Mucosa of descending colon (tissue), 3 donors: ENCODE results near the gene FOXP1. TPM values are rescaled to one million over a fixed set of nuclear protein-coding genes. Genes with fewer than 3 reads are reported as not detected.
A peak's percentile ranks its signal among the peaks of the same experiment; 100 is the strongest.

Experiments used
- ATAC-seq: fragments of 200-7000 bp; cut with Tn5 transposase; one replicate; pipeline ENCODE4 v1.9.1; 2020; ENCODE audit warnings: mild to moderate bottlenecking, moderate library complexity
- DNase-seq, 3 donors: peaks; one replicate each; pipeline ENCODE4 v3.0.0-alpha.2; 2020
- H3K36me3 ChIP-seq: fragments of 200-600 bp; one replicate; pipeline ENCODE4 v1.8.0; 2021; ENCODE audit warnings: low read depth, mild to moderate bottlenecking
- H3K4me1 ChIP-seq: fragments of 200-600 bp; one replicate; pipeline ENCODE4 v1.8.0; 2021; ENCODE audit warnings: low read depth, mild to moderate bottlenecking
- H3K4me3 ChIP-seq: fragments of 200-600 bp; one replicate; pipeline ENCODE4 v1.8.0; 2021; ENCODE audit warnings: mild to moderate bottlenecking
- H3K9me3 ChIP-seq: fragments of 200-600 bp; one replicate; pipeline ENCODE4 v1.8.0; 2021; ENCODE audit warnings: mild to moderate bottlenecking
- intact Hi-C, 2 donors: fragments of 100-400 bp; cut with DNase I in 1 of 2; cut with micrococcal nuclease in 1 of 2; formaldehyde crosslinking; loops; one replicate each; pipeline versions ENCODE4 v1.11.0 to v1.11.1; 2022; cut with DNase I, micrococcal nuclease
- total RNA-seq, 3 donors: library from RNA; stranded (reverse); fragmentation: NEBNext Ultra II Directional in 2 of 3; extraction: Animal tissue kit (Norgen Biotek cat#: 25700) in 2 of 3; gene quantifications; one replicate each; pipeline versions ENCODE4 v1.2.1 to v1.2.4, GENCODE V29; 2021 to 2023
- TF ChIP-seq, protein P1 (sequence below): fragments of 200-600 bp; IDR thresholded peaks from one replicate; pipeline ENCODE4 v1.8.0; 2022; ENCODE audit warnings: antibody characterized with exemption, mild to moderate bottlenecking
- donor health status: DM: no; HTN: no; CAD: no; lungs with moderate emphysema.
- donor health status: DM: no; HTN: no; CAD: no.
- donor health status: DM: no; HTN: yes; CAD: no.

Gene FOXP1
- total RNA-seq, 3 donors from 2014 or later = 133 to 217 (median 214) TPM

DNA sequence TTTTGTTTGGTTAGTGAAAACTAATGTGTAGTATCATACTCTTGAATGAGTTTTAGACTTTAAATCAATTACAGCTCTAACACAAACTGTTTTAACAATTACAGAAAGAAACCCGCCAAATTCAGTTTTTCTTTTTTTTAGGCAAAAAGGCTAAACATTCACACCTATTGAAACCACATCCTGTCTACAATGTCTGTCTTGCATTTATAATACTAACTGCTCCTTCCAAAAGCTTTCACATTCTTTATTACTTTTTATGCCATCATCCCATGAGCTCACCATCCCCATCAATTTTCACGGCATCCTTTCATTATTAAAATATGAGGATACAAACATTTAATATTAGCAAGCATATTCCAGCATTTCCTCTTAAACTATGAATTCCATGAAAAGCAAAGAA, 593.3 kb downstream of the FOXP1 start:
- Histone ChIP-seq H3K9me3 (no peaks in the 10 kb centered on the region), H3K4me3 (no peak overlapping the region), H3K4me1 (no peaks in the 10 kb centered on the region), H3K36me3 (no peaks in the 10 kb centered on the region)
- TF ChIP-seq, protein P1, sequence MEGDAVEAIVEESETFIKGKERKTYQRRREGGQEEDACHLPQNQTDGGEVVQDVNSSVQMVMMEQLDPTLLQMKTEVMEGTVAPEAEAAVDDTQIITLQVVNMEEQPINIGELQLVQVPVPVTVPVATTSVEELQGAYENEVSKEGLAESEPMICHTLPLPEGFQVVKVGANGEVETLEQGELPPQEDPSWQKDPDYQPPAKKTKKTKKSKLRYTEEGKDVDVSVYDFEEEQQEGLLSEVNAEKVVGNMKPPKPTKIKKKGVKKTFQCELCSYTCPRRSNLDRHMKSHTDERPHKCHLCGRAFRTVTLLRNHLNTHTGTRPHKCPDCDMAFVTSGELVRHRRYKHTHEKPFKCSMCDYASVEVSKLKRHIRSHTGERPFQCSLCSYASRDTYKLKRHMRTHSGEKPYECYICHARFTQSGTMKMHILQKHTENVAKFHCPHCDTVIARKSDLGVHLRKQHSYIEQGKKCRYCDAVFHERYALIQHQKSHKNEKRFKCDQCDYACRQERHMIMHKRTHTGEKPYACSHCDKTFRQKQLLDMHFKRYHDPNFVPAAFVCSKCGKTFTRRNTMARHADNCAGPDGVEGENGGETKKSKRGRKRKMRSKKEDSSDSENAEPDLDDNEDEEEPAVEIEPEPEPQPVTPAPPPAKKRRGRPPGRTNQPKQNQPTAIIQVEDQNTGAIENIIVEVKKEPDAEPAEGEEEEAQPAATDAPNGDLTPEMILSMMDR = no peak
- intact Hi-C loops = no loop called here
- ATAC-seq (no peak), DNase-seq (no peak)

DNA sequence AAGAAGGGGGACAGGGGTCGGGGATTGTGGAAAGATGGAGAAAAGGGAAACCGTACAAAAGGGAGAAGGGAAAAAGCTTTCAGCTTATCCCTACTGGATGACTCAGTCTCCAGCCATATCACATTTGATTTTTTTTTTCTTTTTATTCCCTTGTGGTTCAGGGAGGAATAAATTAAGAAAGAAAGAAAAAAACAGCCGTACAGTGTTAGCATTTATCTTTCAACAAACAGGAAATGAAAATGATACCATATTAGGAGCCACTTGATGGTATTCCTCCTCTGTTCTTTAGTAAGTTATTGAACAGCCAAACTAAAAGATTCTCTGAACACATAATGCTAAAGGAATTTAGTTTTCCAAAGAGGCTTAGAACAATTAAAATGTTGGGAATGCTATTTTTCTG, 594.4 kb downstream of the FOXP1 start:
- DNase-seq (no peak), ATAC-seq (peak; percentile 15)
- Histone ChIP-seq H3K4me1 (no peaks in the 10 kb centered on the region), H3K36me3 (no peaks in the 10 kb centered on the region), H3K9me3 (no peaks in the 10 kb centered on the region), H3K4me3 (no peak overlapping the region)
- intact Hi-C loops = no loop called here
- TF ChIP-seq, protein P1 = no peak

DNA sequence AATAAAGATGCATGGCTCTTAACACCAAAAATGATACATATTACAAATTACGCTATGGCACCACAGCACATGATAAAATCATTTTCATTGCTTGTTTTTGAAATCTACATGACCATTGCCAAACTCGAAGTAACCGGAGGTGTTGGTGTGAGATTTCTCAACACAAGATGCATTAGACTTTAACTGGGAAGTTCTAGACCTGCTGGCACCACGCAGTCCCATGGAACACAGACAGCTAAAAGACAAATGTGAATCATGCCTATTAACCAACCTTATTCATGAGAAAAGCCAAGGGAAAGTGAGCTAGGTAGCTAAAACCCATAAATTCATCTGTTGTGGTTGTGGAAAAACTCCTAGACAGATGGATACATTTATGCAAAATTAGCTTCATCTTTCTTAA, 595.4 kb downstream of the FOXP1 start:
- no peaks in the 10 kb centered on the region for H3K4me1 ChIP-seq
- no peak overlapping the region for H3K4me3 ChIP-seq
- ATAC-seq (no peak), DNase-seq (no peak)
- no peaks in the 10 kb centered on the region for H3K36me3 ChIP-seq
- intact Hi-C loops = no loop called here
- H3K9me3 ChIP-seq = no peaks in the 10 kb centered on the region
- TF ChIP-seq, protein P1 = no peak

DNA sequence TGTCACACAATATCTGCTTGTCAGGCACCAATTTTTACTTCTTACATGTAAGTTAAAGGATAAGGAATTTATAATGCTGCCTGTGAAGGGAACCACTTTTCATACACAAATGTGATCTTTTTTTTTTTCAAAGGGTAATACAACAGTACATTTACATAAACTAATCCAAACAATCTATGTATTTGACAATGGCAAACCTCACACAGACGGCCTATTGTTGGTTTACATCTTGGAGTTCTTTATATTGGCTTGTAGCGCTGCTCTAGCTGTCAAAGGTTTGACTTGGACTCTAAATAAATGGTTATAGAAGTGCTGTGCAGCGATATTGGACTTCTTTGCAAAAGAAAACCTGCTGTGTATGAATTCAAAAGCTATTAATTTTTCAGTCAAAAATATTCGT, 598.0 kb downstream of the FOXP1 start:
- TF ChIP-seq, protein P1 = no peak
- DNase-seq (no peak), ATAC-seq (no peak)
- Histone ChIP-seq H3K36me3 (no peaks in the 10 kb centered on the region), H3K4me1 (peaks cover 5% of the 10 kb centered on the region), H3K4me3 (no peak overlapping the region), H3K9me3 (no peaks in the 10 kb centered on the region)
- intact Hi-C loops = no loop called here

DNA sequence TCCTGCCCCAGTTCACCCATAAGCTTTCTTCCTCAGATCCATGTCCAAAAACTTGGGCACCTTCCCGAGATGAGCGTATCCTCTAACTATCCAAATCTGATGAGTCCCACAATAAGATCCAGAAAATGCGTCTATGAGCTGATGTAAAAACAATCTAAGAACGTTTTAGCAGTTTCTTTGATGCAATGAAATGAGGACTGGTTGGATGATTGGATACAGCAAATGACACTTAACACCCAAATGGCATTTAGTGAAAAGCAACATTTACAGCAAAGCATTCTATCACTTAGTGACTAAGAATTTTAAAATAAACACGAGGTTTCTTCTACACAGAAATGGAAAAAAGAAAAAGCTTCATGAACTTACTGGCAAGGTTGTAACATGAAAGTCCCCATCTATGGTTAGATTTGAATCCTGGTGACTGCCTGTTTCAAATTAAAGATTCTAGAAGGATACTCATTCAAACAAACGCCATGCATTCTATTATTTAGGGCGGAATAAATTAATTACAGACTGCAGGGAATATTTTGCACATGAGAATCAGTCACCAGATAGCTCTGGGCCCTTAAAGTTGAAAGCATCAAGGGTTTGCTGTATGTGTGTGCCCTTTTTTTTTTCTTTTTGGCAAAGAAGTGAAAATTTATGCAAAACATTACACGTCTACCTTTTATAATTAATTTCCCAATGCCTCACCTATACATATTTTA, 598.6 kb downstream of the FOXP1 start:
- TF ChIP-seq, protein P1 = no peak
- DNase-seq (no peak), ATAC-seq (no peak)
- H3K4me1 ChIP-seq = peaks cover 5% of the 10 kb centered on the region
- H3K4me3 ChIP-seq = no peak overlapping the region
- H3K36me3 ChIP-seq = no peaks in the 10 kb centered on the region
- intact Hi-C loops = no loop called here
- no peaks in the 10 kb centered on the region for H3K9me3 ChIP-seq

DNA sequence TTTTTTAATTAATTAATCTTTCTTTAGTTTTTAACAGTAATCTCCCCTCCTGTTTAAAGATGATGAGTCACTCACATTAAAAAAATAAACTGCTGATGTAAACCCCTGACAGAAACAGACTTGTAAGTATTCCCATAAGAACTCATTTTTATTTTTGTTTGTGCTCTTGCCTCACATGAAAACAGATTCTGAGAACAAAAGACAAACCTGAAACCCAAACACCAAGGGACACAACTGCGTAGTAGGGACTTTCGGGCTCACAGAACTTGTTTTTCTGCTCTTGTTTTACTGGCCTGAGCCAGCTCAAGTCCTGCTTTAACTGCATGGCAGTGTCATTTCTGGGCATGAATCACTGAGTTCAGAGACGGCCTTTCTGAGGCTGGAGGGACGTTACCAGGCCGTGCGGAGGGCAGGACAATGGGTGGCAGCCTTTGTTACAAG, 600.8 kb downstream of the FOXP1 start:
- Histone ChIP-seq H3K9me3 (no peaks in the 10 kb centered on the region), H3K4me3 (no peak overlapping the region), H3K4me1 (peaks cover 5% of the 10 kb centered on the region), H3K36me3 (peaks cover 3% of the 10 kb centered on the region)
- peak in 1 of 3 donors; percentile 23 for DNase-seq
- ATAC-seq = peak; percentile 74
- intact Hi-C loops = no loop called here
- TF ChIP-seq, protein P1 = no peak
